GM18511 (cell line): Measurements from ENCODE around the gene DHX58.

Experiments
- ATAC-seq: cut with Tn5 transposase; IDR thresholded peaks from one replicate; pipeline ENCODE4 v1.9.1; 2021; ENCODE audit warnings: mild to moderate bottlenecking, moderate library complexity; ENCODE audit not compliant: unreplicated experiment

Gene DHX58

DNA sequence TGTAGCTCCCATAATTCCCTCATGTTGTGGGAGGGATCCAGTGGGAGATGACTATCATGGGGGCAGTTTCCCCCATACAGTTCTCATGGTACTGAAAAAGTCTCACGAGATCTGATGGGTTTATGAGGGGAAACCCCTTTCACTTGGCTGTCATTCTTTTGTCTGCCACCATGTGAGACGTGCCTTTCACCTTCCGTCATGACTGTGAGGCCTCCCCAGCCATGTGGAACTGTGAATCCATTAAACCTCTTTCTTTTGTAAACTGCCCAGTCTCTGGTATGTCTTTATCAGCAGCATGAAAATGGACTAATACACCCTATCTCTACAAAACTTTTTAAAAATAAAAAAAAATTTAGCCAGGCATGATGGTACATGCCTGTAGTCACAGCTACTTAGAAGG is 55.9 kb downstream of the DHX58 start:
- ATAC-seq = no peak

DNA sequence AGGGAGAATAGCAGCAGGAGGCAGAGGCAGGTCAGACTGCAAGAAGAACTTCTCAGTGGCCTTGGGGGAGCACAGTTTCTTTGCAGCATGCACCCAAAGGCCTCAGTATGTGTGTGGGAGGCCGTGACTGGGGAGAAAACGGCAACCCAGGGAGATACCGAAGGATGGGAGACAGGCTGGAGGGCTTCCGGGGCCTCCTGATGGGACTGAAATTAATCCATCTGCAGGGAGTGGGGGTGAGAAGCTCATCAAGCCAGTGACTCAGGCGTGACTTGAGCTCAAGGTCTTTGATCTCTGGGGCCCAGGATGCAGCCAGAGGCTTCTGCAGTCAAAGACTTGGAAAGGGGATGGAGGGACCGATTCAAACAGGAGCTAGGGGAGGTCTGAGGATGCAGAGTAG is 57.0 kb downstream of the DHX58 start:
- no peak for ATAC-seq

DNA sequence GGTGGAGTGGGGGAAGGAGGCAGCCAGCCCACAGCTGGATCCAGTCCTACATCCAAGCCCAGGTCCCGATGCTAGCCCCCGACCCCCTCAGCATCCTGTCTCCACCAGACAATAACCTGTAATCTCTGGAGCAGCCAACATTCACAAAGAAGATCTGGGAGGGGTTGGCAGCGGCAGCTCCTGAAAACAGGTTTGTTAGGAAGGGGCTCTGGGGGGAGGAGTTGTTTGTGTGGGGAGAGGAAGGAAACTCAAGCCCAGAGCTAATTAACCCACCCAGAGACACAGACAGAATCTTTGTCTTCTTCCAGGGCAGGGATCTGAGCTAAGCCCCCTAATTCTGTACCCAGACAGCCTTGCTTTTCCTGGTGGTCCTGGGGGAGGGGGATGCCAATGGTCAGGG is 57.5 kb downstream of the DHX58 start:
- no peak for ATAC-seq

DNA sequence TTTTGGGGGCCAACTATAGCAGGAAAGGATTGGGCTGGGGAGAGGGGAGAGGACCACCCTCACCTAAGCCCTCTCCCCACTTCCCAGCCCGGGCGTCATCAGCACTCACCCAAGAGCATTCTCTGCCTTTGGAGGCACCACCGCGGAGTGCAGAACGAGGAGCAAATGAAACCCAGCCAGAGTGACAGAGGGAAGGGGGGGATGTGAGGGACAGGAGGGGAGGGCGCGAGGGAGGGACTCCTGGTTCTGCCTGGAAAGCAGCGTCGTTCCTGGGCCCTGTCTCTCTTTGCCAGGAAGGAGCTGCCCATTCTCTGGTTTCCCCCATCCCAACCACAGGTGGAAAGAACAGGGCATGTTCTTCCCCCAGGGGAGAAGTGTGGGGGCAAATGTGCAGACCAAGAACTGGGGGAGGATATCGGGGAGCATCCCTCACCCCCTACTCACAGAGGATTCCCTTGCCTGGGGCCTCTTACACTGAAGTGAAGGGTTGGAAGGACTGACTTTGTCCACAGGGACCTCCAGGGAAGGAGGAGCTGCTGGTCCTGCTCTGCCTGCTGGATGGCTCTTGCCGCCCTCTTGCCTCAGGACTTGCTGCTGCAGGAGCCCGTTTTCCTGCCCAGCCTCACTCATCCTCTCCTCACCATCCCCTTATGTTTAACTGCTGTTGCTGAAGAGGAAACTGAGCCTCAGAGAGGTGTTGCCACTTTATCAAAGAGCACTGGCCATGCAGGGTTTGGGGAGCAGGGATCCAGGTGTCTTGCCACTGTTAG is 58.6 kb downstream of the DHX58 start:
- no peak for ATAC-seq

DNA sequence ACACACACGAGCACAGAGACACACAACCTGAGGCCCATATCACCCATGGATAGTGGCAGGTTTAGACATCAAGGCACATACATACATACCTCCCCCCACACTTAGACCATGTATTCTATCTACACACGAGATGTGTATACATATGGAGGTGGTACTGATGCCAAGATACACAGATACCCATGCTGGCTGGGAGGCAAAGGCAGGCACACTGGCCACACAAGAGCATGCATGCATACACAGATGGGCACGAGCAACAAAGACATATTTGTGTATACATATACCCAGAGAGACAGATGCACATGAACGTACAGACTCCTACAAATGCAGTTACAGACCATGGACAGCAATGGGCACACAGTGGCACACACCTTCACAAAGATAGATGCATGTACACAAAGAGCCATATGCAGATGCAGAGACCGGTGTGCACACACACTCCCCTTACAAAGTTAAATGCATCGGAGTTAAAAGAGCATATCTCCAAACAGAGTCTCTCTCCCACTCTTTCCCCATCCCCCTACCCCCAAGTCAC is 60.1 kb downstream of the DHX58 start:
- no peak for ATAC-seq

DNA sequence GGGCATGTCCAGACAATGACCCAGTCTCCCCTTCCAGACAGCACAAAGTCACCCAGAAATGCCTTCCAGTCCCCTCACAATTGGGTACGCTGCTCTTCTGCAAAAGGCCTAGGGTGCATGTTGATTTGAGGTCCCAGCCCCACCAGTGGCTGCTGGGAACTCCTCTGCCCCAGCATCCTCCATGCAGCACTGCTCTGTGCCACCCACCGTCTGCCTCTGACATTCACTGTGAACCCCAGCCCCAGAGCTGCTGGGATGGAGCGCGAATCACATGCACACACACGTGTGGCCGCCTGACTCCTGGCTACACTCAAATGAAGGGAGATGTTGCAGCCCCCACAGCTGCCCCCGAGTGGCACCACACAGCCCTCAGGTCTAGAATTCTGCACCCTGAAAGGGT is 60.9 kb downstream of the DHX58 start:
- ATAC-seq = no peak
